Measurements from ENCODE around the gene HMCN1.
"Not testable (repeated sequence)": the region's sequence is repeated elsewhere in the genome, so short reads cannot be mapped to it uniquely, and the experiment has no call there.

Gene HMCN1

GRCh38 chr1:186099336-186100104 lies 365.3 kb downstream of the HMCN1 start:
- DNase-seq, result no peak

GRCh38 chr1:186102107-186102506 lies 367.9 kb downstream of the HMCN1 start:
- DNase-seq, result no peak

GRCh38 chr1:186102547-186103148 lies 368.5 kb downstream of the HMCN1 start:
- DNase-seq, result peak; percentile 20

- DNase-seq, result peak; percentile 9
Measured at GRCh38 chr1:186104459-186104858, 370.3 kb downstream of the HMCN1 start.

- peak; percentile 95 for DNase-seq
Measured at GRCh38 chr1:186112280-186112679, 378.1 kb downstream of the HMCN1 start.

GRCh38 chr1:186113461-186113860 lies 379.3 kb downstream of the HMCN1 start:
- no peak for DNase-seq

- DNase-seq, result no peak
Measured at GRCh38 chr1:186118724-186119123, 384.5 kb downstream of the HMCN1 start.

GRCh38 chr1:186122837-186123236 lies 388.6 kb downstream of the HMCN1 start:
- DNase-seq, result no peak

GRCh38 chr1:186125035-186125434 lies 390.8 kb downstream of the HMCN1 start:
- no peak for DNase-seq

GRCh38 chr1:186125511-186125910 lies 391.3 kb downstream of the HMCN1 start:
- DNase-seq, result no peak

- DNase-seq, result no peak
Measured at GRCh38 chr1:186129758-186130157, 395.6 kb downstream of the HMCN1 start.

- DNase-seq, result no peak
Measured at GRCh38 chr1:186139115-186139514, 404.9 kb downstream of the HMCN1 start.

- DNase-seq, result no peak
Measured at GRCh38 chr1:186139701-186140100, 405.5 kb downstream of the HMCN1 start.

- no peak for DNase-seq
Measured at GRCh38 chr1:186142159-186142558, 408.0 kb downstream of the HMCN1 start.

- no peak for DNase-seq
Measured at GRCh38 chr1:186142916-186143315, 408.7 kb downstream of the HMCN1 start.

GRCh38 chr1:186143481-186143880 lies 409.3 kb downstream of the HMCN1 start:
- no peak for DNase-seq

GRCh38 chr1:186144505-186144904 lies 410.3 kb downstream of the HMCN1 start:
- DNase-seq, result no peak

GRCh38 chr1:186146974-186147373 lies 412.8 kb downstream of the HMCN1 start:
- peak; percentile 30 for DNase-seq

- no peak for DNase-seq
Measured at GRCh38 chr1:186149591-186149990, 415.4 kb downstream of the HMCN1 start.

- DNase-seq, result no peak
Measured at GRCh38 chr1:186152227-186152619, 418.0 kb downstream of the HMCN1 start.

GRCh38 chr1:186152620-186153239 lies 418.5 kb downstream of the HMCN1 start:
- no peak for DNase-seq

- DNase-seq, result no peak
Measured at GRCh38 chr1:186154651-186155050, 420.5 kb downstream of the HMCN1 start.

- peak; percentile 74 for DNase-seq
Measured at GRCh38 chr1:186155594-186155993, 421.4 kb downstream of the HMCN1 start.

- DNase-seq, result not testable (repeated sequence)
Measured at GRCh38 chr1:186162895-186163294, 428.7 kb downstream of the HMCN1 start.

Data from hematopoietic multipotent progenitor cell treated with erythropoietin and hydrocortisone succinate and interleukin-3 and kit ligand, for 6 days (in vitro differentiated cells).